Measurements from ENCODE around the gene TRPM5.

DNA sequence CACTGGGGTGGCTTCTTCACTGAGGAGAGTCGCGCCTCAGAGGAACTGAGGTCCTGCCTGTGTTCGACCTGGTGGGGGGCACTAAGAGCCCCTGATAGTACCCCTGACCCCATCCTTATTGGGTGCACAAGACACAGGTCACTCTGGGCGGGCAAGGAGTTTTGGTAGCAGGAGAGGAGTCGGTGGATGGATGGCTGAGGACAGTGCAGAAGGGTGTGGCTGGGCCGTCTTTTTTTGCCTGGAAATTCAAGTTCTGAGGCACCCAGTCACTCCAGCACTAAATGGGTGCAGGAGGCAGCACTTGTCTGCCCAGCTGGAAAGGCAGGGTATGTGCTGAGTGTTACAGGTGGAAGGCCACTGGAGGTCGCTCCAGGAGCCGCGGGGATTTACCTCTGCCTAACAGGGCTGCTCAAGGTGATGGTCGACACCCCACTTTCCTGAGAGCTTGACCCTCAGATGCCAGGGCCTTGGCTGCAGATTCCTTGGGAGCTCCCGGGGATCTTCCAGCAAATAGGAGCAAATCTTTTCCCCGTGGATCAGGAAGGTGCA is 42.8 kb downstream of the TRPM5 start:
- TF ChIP-seq POLR2AphosphoS5 (IDR thresholded peaks at IDR 0.05): no peak
- TF ChIP-seq, protein P1, sequence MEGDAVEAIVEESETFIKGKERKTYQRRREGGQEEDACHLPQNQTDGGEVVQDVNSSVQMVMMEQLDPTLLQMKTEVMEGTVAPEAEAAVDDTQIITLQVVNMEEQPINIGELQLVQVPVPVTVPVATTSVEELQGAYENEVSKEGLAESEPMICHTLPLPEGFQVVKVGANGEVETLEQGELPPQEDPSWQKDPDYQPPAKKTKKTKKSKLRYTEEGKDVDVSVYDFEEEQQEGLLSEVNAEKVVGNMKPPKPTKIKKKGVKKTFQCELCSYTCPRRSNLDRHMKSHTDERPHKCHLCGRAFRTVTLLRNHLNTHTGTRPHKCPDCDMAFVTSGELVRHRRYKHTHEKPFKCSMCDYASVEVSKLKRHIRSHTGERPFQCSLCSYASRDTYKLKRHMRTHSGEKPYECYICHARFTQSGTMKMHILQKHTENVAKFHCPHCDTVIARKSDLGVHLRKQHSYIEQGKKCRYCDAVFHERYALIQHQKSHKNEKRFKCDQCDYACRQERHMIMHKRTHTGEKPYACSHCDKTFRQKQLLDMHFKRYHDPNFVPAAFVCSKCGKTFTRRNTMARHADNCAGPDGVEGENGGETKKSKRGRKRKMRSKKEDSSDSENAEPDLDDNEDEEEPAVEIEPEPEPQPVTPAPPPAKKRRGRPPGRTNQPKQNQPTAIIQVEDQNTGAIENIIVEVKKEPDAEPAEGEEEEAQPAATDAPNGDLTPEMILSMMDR (IDR thresholded peaks at IDR 0.05): no peak
